GM20000 (cell line): ENCODE data around the gene INTS7.

Experiments
- DNase-seq: peaks from one replicate; pipeline ENCODE4 v3.0.0; 2012; ENCODE audit warnings: low spot score
- TF ChIP-seq, protein P1 (sequence below): IDR thresholded peaks from 2 replicates; pipeline ENCODE4 v1.5.1; 2012; ENCODE audit warnings: mild to moderate bottlenecking, control low read depth; ENCODE audit errors: extremely low read depth, missing control alignments

Gene INTS7

DNA sequence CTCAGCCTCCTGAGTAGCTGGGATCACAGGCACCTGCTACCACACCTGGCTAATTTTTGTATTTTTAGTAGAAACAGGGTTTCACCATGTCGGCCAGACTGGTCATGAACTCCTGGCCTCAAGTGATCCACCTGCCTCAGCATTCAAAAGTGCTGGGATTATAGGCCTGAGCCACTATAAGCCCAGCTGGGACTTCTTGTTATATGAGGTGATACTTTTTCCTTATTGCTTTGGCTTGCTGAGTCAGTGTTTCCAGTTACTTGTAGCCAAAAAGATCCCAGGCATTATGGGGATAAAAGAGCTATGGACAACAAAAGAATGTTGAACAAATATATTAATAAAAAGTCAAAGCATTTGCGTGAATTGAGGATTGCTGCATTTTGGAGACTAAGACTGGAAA lies 134.9 kb downstream of the INTS7 start:
- DNase-seq, result no peak
- TF ChIP-seq, protein P1, sequence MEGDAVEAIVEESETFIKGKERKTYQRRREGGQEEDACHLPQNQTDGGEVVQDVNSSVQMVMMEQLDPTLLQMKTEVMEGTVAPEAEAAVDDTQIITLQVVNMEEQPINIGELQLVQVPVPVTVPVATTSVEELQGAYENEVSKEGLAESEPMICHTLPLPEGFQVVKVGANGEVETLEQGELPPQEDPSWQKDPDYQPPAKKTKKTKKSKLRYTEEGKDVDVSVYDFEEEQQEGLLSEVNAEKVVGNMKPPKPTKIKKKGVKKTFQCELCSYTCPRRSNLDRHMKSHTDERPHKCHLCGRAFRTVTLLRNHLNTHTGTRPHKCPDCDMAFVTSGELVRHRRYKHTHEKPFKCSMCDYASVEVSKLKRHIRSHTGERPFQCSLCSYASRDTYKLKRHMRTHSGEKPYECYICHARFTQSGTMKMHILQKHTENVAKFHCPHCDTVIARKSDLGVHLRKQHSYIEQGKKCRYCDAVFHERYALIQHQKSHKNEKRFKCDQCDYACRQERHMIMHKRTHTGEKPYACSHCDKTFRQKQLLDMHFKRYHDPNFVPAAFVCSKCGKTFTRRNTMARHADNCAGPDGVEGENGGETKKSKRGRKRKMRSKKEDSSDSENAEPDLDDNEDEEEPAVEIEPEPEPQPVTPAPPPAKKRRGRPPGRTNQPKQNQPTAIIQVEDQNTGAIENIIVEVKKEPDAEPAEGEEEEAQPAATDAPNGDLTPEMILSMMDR, result no peak

DNA sequence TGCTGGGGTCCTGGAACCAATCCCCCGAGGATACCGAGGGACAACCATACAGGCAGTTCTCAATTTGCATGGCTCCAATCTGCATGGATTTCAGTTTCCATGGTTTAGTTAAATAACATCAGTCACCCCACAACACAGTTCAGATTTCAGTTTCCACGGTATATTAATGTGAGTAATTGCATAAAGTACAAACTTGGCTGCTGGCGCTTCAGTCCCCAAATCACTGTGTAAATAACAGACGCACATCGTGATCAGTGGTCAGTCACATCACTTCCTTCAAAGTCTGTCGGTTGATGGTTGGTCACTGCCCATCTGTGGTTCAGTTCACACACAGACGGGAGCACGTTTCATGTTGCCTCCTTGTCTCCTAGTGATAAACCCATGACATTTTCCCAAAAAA lies 138.4 kb downstream of the INTS7 start:
- DNase-seq, result no peak
- TF ChIP-seq, protein P1, result no peak

DNA sequence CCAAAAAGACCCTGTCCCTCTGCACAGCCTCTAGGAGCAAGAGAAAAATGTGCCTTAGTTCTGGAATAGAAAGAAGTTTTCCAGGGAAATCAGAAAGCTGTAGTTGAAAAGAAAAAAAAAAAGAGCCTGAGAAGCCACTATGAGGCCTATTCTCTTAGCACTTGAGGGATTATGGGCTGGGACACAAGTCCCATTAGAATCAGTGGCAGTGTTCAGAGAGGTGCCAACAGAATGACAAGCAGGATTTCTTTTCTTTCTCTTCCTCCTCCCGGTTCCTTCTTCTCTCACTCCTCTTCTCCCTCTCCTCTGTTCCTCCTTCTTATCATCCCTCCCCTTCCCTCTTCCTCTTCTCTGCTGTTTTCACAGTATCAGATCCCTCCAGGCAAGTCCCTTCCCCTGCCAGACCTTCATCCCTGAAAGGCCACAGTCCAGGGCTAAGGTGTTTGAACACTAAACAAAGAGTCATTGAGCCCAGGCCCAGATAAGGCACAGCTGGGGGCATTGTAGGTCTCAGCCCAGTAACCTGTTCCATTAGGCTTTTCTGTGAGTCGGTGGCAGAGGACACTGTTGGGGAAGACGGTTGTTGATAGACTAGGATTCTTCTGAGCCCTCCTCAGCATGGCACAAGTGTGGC lies 140.1 kb downstream of the INTS7 start:
- TF ChIP-seq, protein P1, result no peak
- DNase-seq, result no peak

DNA sequence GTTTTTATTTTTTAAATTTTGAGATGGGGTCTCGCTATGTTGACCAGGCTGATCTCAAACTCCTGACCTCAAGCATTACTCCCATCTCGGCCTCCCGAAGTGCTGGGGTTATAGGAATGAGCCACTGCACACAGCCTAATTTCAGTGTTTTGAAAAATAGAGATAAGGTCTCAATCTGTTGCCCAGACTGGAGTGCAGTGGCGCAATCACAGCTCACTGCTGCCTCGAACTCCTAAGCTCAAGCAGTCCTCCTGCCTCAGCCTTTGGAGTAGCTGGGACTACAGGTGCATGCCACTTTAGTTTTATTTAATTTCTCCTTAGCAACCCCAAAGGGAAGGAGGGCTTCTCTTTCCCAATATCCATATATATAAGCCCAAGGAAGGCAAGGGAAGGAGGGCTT lies 141.0 kb downstream of the INTS7 start:
- TF ChIP-seq, protein P1, result no peak
- DNase-seq, result no peak

DNA sequence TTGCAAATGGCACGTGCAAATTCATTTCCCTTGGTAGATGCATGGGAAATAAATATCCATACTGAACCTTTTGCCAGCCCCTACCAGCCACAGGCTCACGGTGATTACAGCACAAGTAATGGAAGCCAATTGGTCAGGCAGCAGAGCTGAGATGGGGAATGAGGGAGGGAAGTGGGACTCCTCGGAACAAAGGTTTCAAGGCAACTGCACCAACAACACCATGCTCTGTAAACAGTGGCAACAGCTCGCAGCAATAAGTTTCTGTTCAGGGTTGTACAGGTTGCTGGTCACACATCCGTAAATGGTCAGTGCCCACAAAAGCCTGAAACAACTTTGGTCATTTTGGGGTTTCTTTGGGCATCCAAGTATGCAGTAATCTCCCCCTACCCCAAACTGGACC lies 142.1 kb downstream of the INTS7 start:
- TF ChIP-seq, protein P1, result no peak
- no peak for DNase-seq

DNA sequence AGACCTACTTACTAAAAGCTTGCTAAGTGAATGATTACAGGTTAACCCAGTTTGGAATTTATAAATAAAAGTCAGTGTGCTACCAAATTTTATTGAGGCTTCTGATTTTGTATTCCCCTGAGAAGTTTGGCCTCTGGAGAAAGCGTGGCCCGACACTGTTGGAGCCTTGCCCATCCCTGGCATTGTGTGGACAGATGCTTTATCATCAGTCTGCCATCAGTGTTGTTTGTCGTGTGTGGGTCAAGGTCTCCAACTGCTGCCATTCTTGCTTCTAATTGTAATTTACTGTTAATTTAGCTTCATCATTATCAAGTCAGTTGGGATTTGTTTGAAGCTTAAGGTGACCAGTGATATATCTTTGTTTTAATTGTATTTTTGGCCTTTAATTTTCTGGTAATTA lies 142.8 kb downstream of the INTS7 start:
- TF ChIP-seq, protein P1, result no peak
- no peak for DNase-seq

DNA sequence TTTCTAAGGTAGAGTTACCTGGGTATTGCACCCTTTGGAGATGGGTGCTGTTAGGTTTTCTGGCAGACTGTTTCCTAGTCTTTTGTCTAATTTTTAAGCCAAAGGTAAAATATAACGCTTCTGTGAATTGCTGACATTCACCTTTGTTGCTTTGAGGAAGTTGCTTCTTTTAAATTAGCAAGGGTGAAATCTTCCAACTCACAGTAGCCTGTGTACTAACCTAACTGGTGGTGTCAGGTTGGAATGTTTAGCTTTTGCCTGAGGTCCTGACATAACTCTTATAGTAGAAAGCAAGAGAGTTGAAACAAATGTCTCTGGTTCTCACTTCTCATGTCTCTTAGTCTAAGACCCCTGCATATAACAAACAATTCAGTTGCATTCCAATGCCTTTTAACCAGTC lies 143.6 kb downstream of the INTS7 start:
- DNase-seq, result no peak
- TF ChIP-seq, protein P1, result no peak
